OCI-LY3 (cell line): ENCODE data around the gene ADCY4.

ENCODE experiments used
- H2AFZ ChIP-seq: fragments of 200-600, 300-600 bp; shearing (Covaris generic); 2 replicates; pipeline ENCODE4 v1.6.0; 2014; ENCODE audit warnings: antibody characterized with exemption, low read depth, low read length
- H3K27ac ChIP-seq: fragments of 200-600, 300-600 bp; sonication (generic); 2 replicates; pipeline ENCODE4 v1.5.1; 2014; ENCODE audit warnings: mild to moderate bottlenecking, low read length, moderate library complexity, mixed read lengths
- H3K27me3 ChIP-seq: fragments of 200-600, 300-600 bp; sonication (generic); 2 replicates; pipeline ENCODE4 v1.6.1; 2014; ENCODE audit warnings: low read depth, low read length, mixed read lengths
- H3K36me3 ChIP-seq: fragments of 200-600, 300-600 bp; sonication (generic); replicated peaks from 2 replicates; pipeline ENCODE3; 2014; ENCODE audit warnings: low read depth, low read length, mixed read lengths
- H3K4me1 ChIP-seq: fragments of 300-600, 200-600 bp; sonication (generic); 2 replicates; pipeline ENCODE4 v1.6.1; 2014; ENCODE audit warnings: low read length, mixed read lengths
- H3K4me2 ChIP-seq: fragments of 200-600, 300-600 bp; sonication (generic); 2 replicates; pipeline ENCODE4 v1.6.1; 2014; ENCODE audit warnings: low read length, mixed read lengths
- H3K4me3 ChIP-seq: fragments of 300-600, 200-600 bp; sonication (generic); 2 replicates; pipeline ENCODE4 v1.5.1; 2014; ENCODE audit warnings: antibody characterized with exemption, mild to moderate bottlenecking, low read length, moderate library complexity
- H3K79me2 ChIP-seq: fragments of 300-600, 200-600 bp; shearing (Covaris generic); 2 replicates; pipeline ENCODE4 v1.6.1; 2014; ENCODE audit warnings: mild to moderate bottlenecking, low read length, mixed read lengths
- H3K9ac ChIP-seq: fragments of 300-600, 200-600 bp; shearing (Covaris generic); 2 replicates; pipeline ENCODE4 v1.6.0; 2014; ENCODE audit warnings: mild to moderate bottlenecking, low read length, moderate library complexity
- H3K9me3 ChIP-seq: fragments of 200-600, 300-600 bp; shearing (Covaris generic); 2 replicates; pipeline ENCODE4 v1.6.1; 2014; ENCODE audit warnings: low read length, mixed read lengths; ENCODE audit not compliant: insufficient read depth
- H4K20me1 ChIP-seq: fragments of 200-600, 300-600 bp; sonication (generic); 2 replicates; pipeline ENCODE4 v1.6.1; 2016; ENCODE audit warnings: low read length, mixed read lengths; ENCODE audit not compliant: insufficient read depth
- EZH2phosphoT487 ChIP-seq: fragments of 200-600 bp; shearing (Covaris generic); IDR thresholded peaks from 2 replicates; pipeline ENCODE4 v1.6.1; 2018; ENCODE audit warnings: antibody characterized with exemption, mixed run types, low read depth
- TF ChIP-seq, protein P1 (sequence below): fragments of 200-600, 300-600 bp; sonication (generic); IDR thresholded peaks from 2 replicates; pipeline ENCODE4 v1.5.1; 2014; ENCODE audit warnings: antibody characterized with exemption, low read length, low read depth

The ADCY4 gene

GRCh38 chr14:24297190-24297964 lies 37.5 kb downstream of the ADCY4 start:
- H3K4me3 ChIP-seq: no peak overlapping the region
- H3K4me1 ChIP-seq: peaks cover 27% of the 10 kb centered on the region
- no peak overlapping the region for H3K27ac ChIP-seq

DNA sequence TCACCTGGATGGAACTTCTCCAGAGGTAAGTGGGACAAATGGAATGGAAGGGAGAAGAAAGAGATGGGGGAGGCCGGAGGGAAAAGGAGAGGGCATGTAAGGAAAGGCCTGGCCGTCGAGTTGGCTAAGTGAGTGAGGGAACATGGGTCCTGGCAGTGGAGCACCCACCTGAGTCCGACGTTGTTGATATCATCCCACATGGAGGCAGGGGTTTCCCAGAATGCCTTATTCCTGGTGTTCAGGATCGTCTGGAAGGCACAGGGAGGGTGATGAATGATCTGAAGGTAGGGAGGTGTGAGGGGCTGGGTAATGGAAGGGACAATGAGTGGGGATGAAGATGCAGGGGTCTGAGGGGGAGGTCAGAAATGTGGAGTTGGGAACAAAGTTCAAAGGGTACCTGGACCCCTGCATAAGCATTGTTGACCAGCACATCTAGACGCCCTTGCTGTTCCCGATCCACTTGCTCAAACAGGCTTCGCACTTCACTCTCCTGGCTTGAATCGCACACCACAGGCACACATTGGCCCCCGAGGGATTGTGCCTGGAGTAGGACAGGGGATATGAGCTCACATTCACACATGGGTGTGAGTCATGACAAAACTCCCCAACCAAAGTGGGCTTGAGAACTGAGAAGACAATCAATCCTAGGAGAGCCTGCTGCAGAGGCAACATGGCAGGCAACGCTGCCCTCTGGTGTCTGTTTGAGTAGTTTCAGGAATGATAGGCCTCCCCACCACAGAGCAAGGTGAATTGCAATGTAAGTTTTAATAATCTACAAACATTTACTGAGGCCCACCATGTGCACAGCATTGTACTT lies 38.3 kb downstream of the ADCY4 start:
- H3K4me3 ChIP-seq: no peak overlapping the region
- H3K27me3 ChIP-seq: no peaks in the 10 kb centered on the region
- TF ChIP-seq, protein P1, sequence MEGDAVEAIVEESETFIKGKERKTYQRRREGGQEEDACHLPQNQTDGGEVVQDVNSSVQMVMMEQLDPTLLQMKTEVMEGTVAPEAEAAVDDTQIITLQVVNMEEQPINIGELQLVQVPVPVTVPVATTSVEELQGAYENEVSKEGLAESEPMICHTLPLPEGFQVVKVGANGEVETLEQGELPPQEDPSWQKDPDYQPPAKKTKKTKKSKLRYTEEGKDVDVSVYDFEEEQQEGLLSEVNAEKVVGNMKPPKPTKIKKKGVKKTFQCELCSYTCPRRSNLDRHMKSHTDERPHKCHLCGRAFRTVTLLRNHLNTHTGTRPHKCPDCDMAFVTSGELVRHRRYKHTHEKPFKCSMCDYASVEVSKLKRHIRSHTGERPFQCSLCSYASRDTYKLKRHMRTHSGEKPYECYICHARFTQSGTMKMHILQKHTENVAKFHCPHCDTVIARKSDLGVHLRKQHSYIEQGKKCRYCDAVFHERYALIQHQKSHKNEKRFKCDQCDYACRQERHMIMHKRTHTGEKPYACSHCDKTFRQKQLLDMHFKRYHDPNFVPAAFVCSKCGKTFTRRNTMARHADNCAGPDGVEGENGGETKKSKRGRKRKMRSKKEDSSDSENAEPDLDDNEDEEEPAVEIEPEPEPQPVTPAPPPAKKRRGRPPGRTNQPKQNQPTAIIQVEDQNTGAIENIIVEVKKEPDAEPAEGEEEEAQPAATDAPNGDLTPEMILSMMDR: peak; percentile 90
- TF ChIP-seq EZH2phosphoT487: no peak
- H3K27ac ChIP-seq: no peak overlapping the region
- no peaks in the 10 kb centered on the region for H3K9me3 ChIP-seq
- H3K79me2 ChIP-seq: peaks cover 19% of the 10 kb centered on the region
- no peak overlapping the region for H3K9ac ChIP-seq
- H4K20me1 ChIP-seq: peaks cover 4% of the 10 kb centered on the region; the same call in 1 of the 2 replicates
- H3K36me3 ChIP-seq: peaks cover 13% of the 10 kb centered on the region
- peaks cover 33% of the 10 kb centered on the region for H3K4me1 ChIP-seq
- peak overlapping the region; percentile 44 for H3K4me2 ChIP-seq
- no peak overlapping the region for H2AFZ ChIP-seq

More at GRCh38 chr14:24297190-24297964, 37.5 kb downstream of the ADCY4 start:
- H3K27me3 ChIP-seq: no peaks in the 10 kb centered on the region
- H4K20me1 ChIP-seq: no peaks in the 10 kb centered on the region
- H3K9me3 ChIP-seq: no peaks in the 10 kb centered on the region
- H2AFZ ChIP-seq: no peak overlapping the region
- no peak overlapping the region for H3K9ac ChIP-seq
- peaks cover 20% of the 10 kb centered on the region for H3K79me2 ChIP-seq
- no peak overlapping the region for H3K4me2 ChIP-seq
- H3K36me3 ChIP-seq: peaks cover 21% of the 10 kb centered on the region
- TF ChIP-seq EZH2phosphoT487: no peak
- TF ChIP-seq, protein P1: peak; percentile 40

- Histone ChIP-seq H4K20me1 (peaks cover 24% of the 10 kb centered on the region), H3K4me2 (no peak overlapping the region), H3K27me3 (peaks cover 7% of the 10 kb centered on the region; the same call in 1 of the 2 replicates), H2AFZ (no peak overlapping the region), H3K4me1 (peaks cover 42% of the 10 kb centered on the region), H3K9me3 (no peaks in the 10 kb centered on the region), H3K4me3 (no peak overlapping the region), H3K79me2 (no peaks in the 10 kb centered on the region), H3K36me3 (peaks cover 21% of the 10 kb centered on the region), H3K9ac (no peak overlapping the region), H3K27ac (no peak overlapping the region)
- TF ChIP-seq EZH2phosphoT487: no peak
- TF ChIP-seq, protein P1: no peak
Measured at GRCh38 chr14:24293525-24293924, 41.3 kb downstream of the ADCY4 start.

DNA sequence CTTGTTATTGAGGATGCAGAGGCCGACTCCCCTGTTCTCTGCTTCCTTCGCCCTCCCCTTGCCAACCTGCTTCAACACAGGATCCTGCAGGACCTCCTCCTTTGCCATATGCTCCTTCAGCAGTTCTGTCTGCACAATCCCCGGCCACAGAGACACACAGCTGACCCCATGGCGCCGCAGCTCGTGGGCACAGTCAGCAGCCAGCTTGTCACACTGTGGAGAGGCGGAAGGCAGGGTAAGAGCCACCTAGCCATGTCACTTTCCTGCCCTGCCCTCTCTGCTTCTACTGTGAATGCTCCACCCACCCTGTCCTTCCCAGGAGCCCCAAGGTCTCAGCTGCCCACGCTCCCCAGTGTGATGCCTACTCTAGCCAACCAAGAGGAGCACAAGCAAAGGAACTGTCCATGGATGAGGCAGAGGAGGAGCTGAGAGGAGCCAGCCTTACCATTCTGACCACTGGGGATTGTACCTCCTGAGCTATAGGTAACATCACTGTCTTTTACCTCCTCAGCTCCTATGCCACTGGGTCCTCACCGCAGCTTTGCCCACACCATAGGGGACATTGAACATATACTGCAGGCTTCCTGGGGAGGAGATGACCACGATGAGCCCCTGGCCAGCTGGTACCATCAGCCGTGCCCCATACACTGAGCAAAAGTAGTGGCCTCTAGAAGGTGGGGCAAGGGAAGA lies 42.6 kb downstream of the ADCY4 start:
- no peaks in the 10 kb centered on the region for H3K79me2 ChIP-seq

More for the DNA sequence above, 42.6 kb downstream of the ADCY4 start:
- Histone ChIP-seq H4K20me1 (peaks cover 24% of the 10 kb centered on the region), H3K27me3 (peaks cover 11% of the 10 kb centered on the region), H3K9me3 (no peaks in the 10 kb centered on the region), H3K9ac (no peak overlapping the region), H3K36me3 (peaks cover 21% of the 10 kb centered on the region), H3K4me2 (no peak overlapping the region), H2AFZ (no peak overlapping the region), H3K4me1 (peaks cover 39% of the 10 kb centered on the region), H3K27ac (no peak overlapping the region), H3K4me3 (no peak overlapping the region)
- TF ChIP-seq, protein P1: no peak
- no peak for TF ChIP-seq EZH2phosphoT487
